ENCODE data around the gene CAPN1.

DNA sequence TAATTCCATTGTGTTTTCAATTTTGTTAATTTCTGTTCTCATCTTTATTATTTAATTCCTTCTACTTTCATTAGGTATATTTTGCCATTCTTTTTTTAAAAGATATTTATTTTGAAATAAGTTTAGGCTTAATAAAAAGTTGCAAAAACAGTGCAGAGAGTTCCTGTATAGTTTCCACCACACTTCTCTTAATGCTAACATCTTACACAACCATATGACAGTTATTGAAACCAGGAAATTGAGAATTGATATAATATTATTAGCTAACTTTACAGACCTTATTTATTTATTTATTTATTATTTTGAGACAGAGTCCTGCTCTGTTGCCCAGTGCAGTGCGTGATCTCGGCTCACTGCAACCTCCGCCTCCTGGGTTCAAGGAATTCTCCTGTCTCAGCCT, 25.5 kb upstream of the CAPN1 start:
- TF ChIP-seq, protein P1, sequence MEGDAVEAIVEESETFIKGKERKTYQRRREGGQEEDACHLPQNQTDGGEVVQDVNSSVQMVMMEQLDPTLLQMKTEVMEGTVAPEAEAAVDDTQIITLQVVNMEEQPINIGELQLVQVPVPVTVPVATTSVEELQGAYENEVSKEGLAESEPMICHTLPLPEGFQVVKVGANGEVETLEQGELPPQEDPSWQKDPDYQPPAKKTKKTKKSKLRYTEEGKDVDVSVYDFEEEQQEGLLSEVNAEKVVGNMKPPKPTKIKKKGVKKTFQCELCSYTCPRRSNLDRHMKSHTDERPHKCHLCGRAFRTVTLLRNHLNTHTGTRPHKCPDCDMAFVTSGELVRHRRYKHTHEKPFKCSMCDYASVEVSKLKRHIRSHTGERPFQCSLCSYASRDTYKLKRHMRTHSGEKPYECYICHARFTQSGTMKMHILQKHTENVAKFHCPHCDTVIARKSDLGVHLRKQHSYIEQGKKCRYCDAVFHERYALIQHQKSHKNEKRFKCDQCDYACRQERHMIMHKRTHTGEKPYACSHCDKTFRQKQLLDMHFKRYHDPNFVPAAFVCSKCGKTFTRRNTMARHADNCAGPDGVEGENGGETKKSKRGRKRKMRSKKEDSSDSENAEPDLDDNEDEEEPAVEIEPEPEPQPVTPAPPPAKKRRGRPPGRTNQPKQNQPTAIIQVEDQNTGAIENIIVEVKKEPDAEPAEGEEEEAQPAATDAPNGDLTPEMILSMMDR (IDR thresholded peaks at IDR 0.05; ENCODE audit: poor library complexity), result no peak
- TF ChIP-seq EZH2 (IDR thresholded peaks at IDR 0.05; ENCODE audit: borderline replicate concordance), result no peak
